NCI-H1105 (cell line): Measurements from ENCODE around the gene CCDC106.

ENCODE experiments used
- DNase-seq: peaks from one replicate; lab custom pipeline; 2025; lab: John Stamatoyannopoulos, UW

CCDC106 gene

GRCh38 chr19:55697698-55698097 lies 49.7 kb downstream of the CCDC106 start:
- DNase-seq = no peak

GRCh38 chr19:55698256-55698655 lies 50.2 kb downstream of the CCDC106 start:
- no peak for DNase-seq

GRCh38 chr19:55699221-55699620 lies 51.2 kb downstream of the CCDC106 start:
- DNase-seq = no peak

GRCh38 chr19:55700813-55701212 lies 52.8 kb downstream of the CCDC106 start:
- DNase-seq = no peak

GRCh38 chr19:55702131-55702627 lies 54.2 kb downstream of the CCDC106 start:
- no peak for DNase-seq
